DOHH2 (cell line): Measurements from ENCODE around the gene BACE2.

ENCODE experiments used
- CTCF ChIP-seq: fragments of 200-600 bp; sonication (generic); IDR thresholded peaks from one replicate; pipeline ENCODE4 v1.5.1; 2014; ENCODE audit warnings: antibody characterized with exemption, mild to moderate bottlenecking, low read depth, low read length; ENCODE audit not compliant: poor library complexity, severe bottlenecking
- EZH2phosphoT487 ChIP-seq: fragments of 200-600 bp; sonication (generic); IDR thresholded peaks from 2 replicates; pipeline ENCODE4 v1.6.1; 2017; ENCODE audit warnings: borderline replicate concordance, mild to moderate bottlenecking, antibody characterized with exemption, low read length, moderate library complexity, mixed read lengths

DNA sequence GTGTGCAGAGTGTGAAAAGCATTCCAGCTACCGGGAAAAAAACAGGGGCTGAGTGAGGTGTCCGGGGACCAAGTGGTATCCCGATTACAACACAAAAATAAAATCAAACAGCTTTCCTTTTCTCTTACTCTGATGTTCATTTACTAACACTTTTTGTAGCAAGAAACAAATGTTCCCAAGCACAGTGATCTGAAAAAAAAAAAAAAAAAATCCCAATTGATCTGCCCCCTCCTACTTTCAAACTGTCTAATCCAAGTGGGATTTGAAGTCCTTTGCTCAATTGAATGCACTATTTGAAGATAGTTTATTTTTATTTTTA is 1.3 kb downstream of the BACE2 start:
- TF ChIP-seq CTCF: no peak
- TF ChIP-seq EZH2phosphoT487: no peak
